ENCODE data around the gene ISCA1. TPM values are rescaled to one million over a fixed set of nuclear protein-coding genes. Genes with fewer than 3 reads are reported as not detected.
A peak's percentile ranks its signal among the peaks of the same experiment; 100 is the strongest.
"Not testable (repeated sequence)": the region's sequence is repeated elsewhere in the genome, so short reads cannot be mapped to it uniquely, and the experiment has no call there.

The ISCA1 gene
- 10 to 100 TPM; 39.1 to 42.2 TPM for total RNA-seq
- polyA plus RNA-seq = 10 to 100 TPM; 36.7 to 57.7 (median 41.4) TPM
- total RNA-seq = 54.5 to 71.1 (median 58.3) reads per million in 6 experiments

GRCh38 chr9:86282077-86282978 is at the start of gene ISCA1:
ISCA1 (minus strand) TSS chr9:86282538; CDS start chr9:86282458, 80 bp downstream.
- POLR2A ChIA-PET = interaction anchor here (0.6 to 1.4 kb wide), 12 partner anchors 13 to 559 kb away, joined by 3 to 14 read pairs (median 4); partner anchors contain the start of genes NAA35 and TUT7
- no peaks in the 10 kb centered on the region for H3K9me3 Mint-ChIP-seq
- peak within 1 kb of the TSS; percentile 89 to 96 (median 94) for H3K4me3 Mint-ChIP-seq
- H3K27ac Mint-ChIP-seq = peak within 1 kb of the TSS; percentile 94 to 100 (median 98)
- DNase-seq (peak; percentile 97 to 100 (median 99)), ATAC-seq (peak; percentile 84 to 85)
- peaks cover 0 to 22% (median 5%) of the 10 kb centered on the region in 3 donors for H3K36me3 Mint-ChIP-seq
- H3K27me3 Mint-ChIP-seq = no peaks in the 10 kb centered on the region
- peaks cover 24 to 51% (median 44%) of the 10 kb centered on the region in 4 donors for H3K4me1 Mint-ChIP-seq

- Mint-ChIP-seq H3K4me3 (no peak overlapping the region), H3K27me3 (no peaks in the 10 kb centered on the region), H3K27ac (peak overlapping the region in 1 of 10 donors; percentile 82), H3K9me3 (peaks cover 0 to 3% (median 0%) of the 10 kb centered on the region in 9 donors), H3K4me1 (peaks cover 2 to 7% (median 5%) of the 10 kb centered on the region in 4 donors), H3K36me3 (peaks cover 10 to 92% (median 43%) of the 10 kb centered on the region in 3 donors)
- ATAC-seq = no peak
- POLR2A ChIA-PET = no interaction called here
- DNase-seq = no peak
Observed at GRCh38 chr9:86330186-86330585, 47.8 kb upstream of the ISCA1 start.

- no peaks in the 10 kb centered on the region for H3K27me3 Mint-ChIP-seq
- H3K4me3 Mint-ChIP-seq = no peak overlapping the region
- ATAC-seq (no peak), DNase-seq (no peak)
- H3K36me3 Mint-ChIP-seq = peaks cover 8 to 92% (median 38%) of the 10 kb centered on the region in 3 donors
- POLR2A ChIA-PET = no interaction called here
- peaks cover 2 to 7% (median 5%) of the 10 kb centered on the region in 4 donors for H3K4me1 Mint-ChIP-seq
- H3K9me3 Mint-ChIP-seq = peaks cover 0 to 3% (median 0%) of the 10 kb centered on the region in 9 donors
- H3K27ac Mint-ChIP-seq = peak overlapping the region in 2 of 10 donors; percentile 53 to 82
Observed at GRCh38 chr9:86329649-86330048, 47.3 kb upstream of the ISCA1 start.

- no peak for ATAC-seq
Observed at GRCh38 chr9:86328156-86328555, 45.8 kb upstream of the ISCA1 start.

GRCh38 chr9:86326536-86326935 is 44.2 kb upstream of the ISCA1 start:
- POLR2A ChIA-PET = no interaction called here
- Mint-ChIP-seq H3K27ac (peak overlapping the region in 2 of 10 donors; percentile 31 to 83), H3K9me3 (no peaks in the 10 kb centered on the region), H3K4me1 (peaks cover 2 to 9% (median 6%) of the 10 kb centered on the region in 4 donors), H3K4me3 (no peak overlapping the region), H3K36me3 (peaks cover 11 to 90% (median 25%) of the 10 kb centered on the region in 3 donors), H3K27me3 (no peaks in the 10 kb centered on the region)
- no peak for ATAC-seq
- DNase-seq = no peak

More at GRCh38 chr9:86328156-86328555, 45.8 kb upstream of the ISCA1 start:
- DNase-seq = no peak
- Mint-ChIP-seq H3K4me3 (no peak overlapping the region), H3K4me1 (peaks cover 3 to 11% (median 6%) of the 10 kb centered on the region in 4 donors), H3K36me3 (peaks cover 10 to 92% (median 26%) of the 10 kb centered on the region in 3 donors), H3K27ac (no peak overlapping the region), H3K9me3 (peaks cover 0 to 3% (median 0%) of the 10 kb centered on the region in 9 donors), H3K27me3 (no peaks in the 10 kb centered on the region)
- POLR2A ChIA-PET = no interaction called here

- Mint-ChIP-seq H3K27me3 (no peaks in the 10 kb centered on the region), H3K27ac (peak overlapping the region in 3 of 10 donors; percentile 5 to 10 (median 6)), H3K9me3 (no peaks in the 10 kb centered on the region)
Observed at GRCh38 chr9:86324901-86325300, 42.6 kb upstream of the ISCA1 start.

GRCh38 chr9:86324308-86324707 is 42.0 kb upstream of the ISCA1 start:
- peak overlapping the region in 3 of 10 donors; percentile 28 to 65 (median 36) for H3K27ac Mint-ChIP-seq
- no peaks in the 10 kb centered on the region for H3K27me3 Mint-ChIP-seq
- no peaks in the 10 kb centered on the region for H3K9me3 Mint-ChIP-seq
- H3K4me3 Mint-ChIP-seq = no peak overlapping the region
- peaks cover 11 to 92% (median 25%) of the 10 kb centered on the region in 3 donors for H3K36me3 Mint-ChIP-seq
- ATAC-seq (no peak), DNase-seq (no peak)
- POLR2A ChIA-PET = no interaction called here
- peaks cover 0 to 9% (median 3%) of the 10 kb centered on the region in 4 donors for H3K4me1 Mint-ChIP-seq

More at GRCh38 chr9:86324901-86325300, 42.6 kb upstream of the ISCA1 start:
- POLR2A ChIA-PET = no interaction called here
- peaks cover 11 to 94% (median 27%) of the 10 kb centered on the region in 3 donors for H3K36me3 Mint-ChIP-seq
- no peak for DNase-seq
- ATAC-seq = no peak
- peaks cover 2 to 9% (median 5%) of the 10 kb centered on the region in 4 donors for H3K4me1 Mint-ChIP-seq
- no peak overlapping the region for H3K4me3 Mint-ChIP-seq

GRCh38 chr9:86322973-86323644 is 40.8 kb upstream of the ISCA1 start:
- Mint-ChIP-seq H3K4me3 (no peak overlapping the region), H3K27ac (peak overlapping the region in 5 of 10 donors; percentile 0 to 39 (median 21)), H3K4me1 (peaks cover 0 to 9% (median 3%) of the 10 kb centered on the region in 4 donors), H3K9me3 (no peaks in the 10 kb centered on the region), H3K27me3 (no peaks in the 10 kb centered on the region), H3K36me3 (peaks cover 11 to 94% (median 33%) of the 10 kb centered on the region in 3 donors)
- DNase-seq (no peak), ATAC-seq (no peak)
- POLR2A ChIA-PET = no interaction called here

- POLR2A ChIA-PET = no interaction called here
- DNase-seq (no peak), ATAC-seq (no peak)
- Mint-ChIP-seq H3K36me3 (peaks cover 11 to 93% (median 25%) of the 10 kb centered on the region in 3 donors), H3K4me1 (peaks cover 0 to 9% (median 3%) of the 10 kb centered on the region in 4 donors), H3K4me3 (no peak overlapping the region), H3K9me3 (no peaks in the 10 kb centered on the region), H3K27me3 (no peaks in the 10 kb centered on the region), H3K27ac (peak overlapping the region in 1 of 10 donors; percentile 57)
Observed at GRCh38 chr9:86321373-86321772, 39.0 kb upstream of the ISCA1 start.

GRCh38 chr9:86318187-86318586 is 35.8 kb upstream of the ISCA1 start:
- peak overlapping the region in 1 of 10 donors; percentile 49 for H3K27ac Mint-ChIP-seq
- H3K36me3 Mint-ChIP-seq = peaks cover 25 to 93% (median 50%) of the 10 kb centered on the region in 3 donors
- no peak for ATAC-seq
- H3K4me1 Mint-ChIP-seq = peaks cover 0 to 13% (median 5%) of the 10 kb centered on the region in 4 donors
- no peak overlapping the region for H3K4me3 Mint-ChIP-seq
- POLR2A ChIA-PET = no interaction called here
- H3K27me3 Mint-ChIP-seq = no peaks in the 10 kb centered on the region
- no peak for DNase-seq
- no peaks in the 10 kb centered on the region for H3K9me3 Mint-ChIP-seq

GRCh38 chr9:86315078-86315477 is 32.7 kb upstream of the ISCA1 start:
- DNase-seq (no peak), ATAC-seq (no peak)
- peaks cover 0 to 3% (median 0%) of the 10 kb centered on the region in 9 donors for H3K9me3 Mint-ChIP-seq
- no peak overlapping the region for H3K4me3 Mint-ChIP-seq
- no peaks in the 10 kb centered on the region for H3K27me3 Mint-ChIP-seq
- H3K4me1 Mint-ChIP-seq = peaks cover 0 to 9% (median 3%) of the 10 kb centered on the region in 4 donors
- POLR2A ChIA-PET = no interaction called here
- H3K36me3 Mint-ChIP-seq = peaks cover 32 to 90% (median 46%) of the 10 kb centered on the region in 3 donors
- peak overlapping the region in 3 of 10 donors; percentile 7 to 16 (median 15) for H3K27ac Mint-ChIP-seq

GRCh38 chr9:86312959-86313358 is 30.6 kb upstream of the ISCA1 start:
- H3K4me1 Mint-ChIP-seq, ATAC-seq, H3K27me3 Mint-ChIP-seq, H3K4me3 Mint-ChIP-seq, DNase-seq, POLR2A ChIA-PET, H3K9me3 Mint-ChIP-seq: not testable (repeated sequence)
- H3K27ac Mint-ChIP-seq = peak overlapping the region in 5 of 10 donors; percentile 16 to 89 (median 46)
- peaks cover 32 to 88% (median 48%) of the 10 kb centered on the region in 3 donors for H3K36me3 Mint-ChIP-seq

Data from naive thymus-derived CD8-positive, alpha-beta T cell (primary cell).